ENCODE measurements around the gene CRAMP1. TPM values are rescaled to one million over a fixed set of nuclear protein-coding genes. Genes with fewer than 3 reads are reported as not detected.

The CRAMP1 gene
- total RNA-seq, 2 donors from 2014 or later: 29.2 to 40.0 TPM

GRCh38 chr16:1712791-1713261 lies 100.7 kb downstream of the CRAMP1 start:
- no peaks in the 10 kb centered on the region for H3K9me3 ChIP-seq (ENCODE audit: control insufficient read depth, low read length)
- Mint-ChIP-seq H3K4me1 (peaks cover 21% of the 10 kb centered on the region), H3K27me3 (ENCODE audit: insufficient read depth) (no peaks in the 10 kb centered on the region), H3K27ac (no peak overlapping the region), H3K36me3 (ENCODE audit: low read depth) (peaks cover 3% of the 10 kb centered on the region), H3K9me3 (no peaks in the 10 kb centered on the region), H3K4me3 (no peak overlapping the region)
- H3K9ac ChIP-seq (ENCODE audit: extremely low read depth, low read length, poor library complexity, severe bottlenecking): no peak overlapping the region
- DNase-seq: no peak
- WGBS, 2 experiments (ENCODE audit: insufficient coverage in 1 of 2, insufficient read length in 1 of 2): 94% methylated on average over 2 to 14 of the region's 14 CpGs
- no peaks in the 10 kb centered on the region for H3K4me1 ChIP-seq (ENCODE audit: control insufficient read depth, insufficient read depth, low read length)
- H3K27me3 ChIP-seq (ENCODE audit: control insufficient read depth, insufficient read depth, low read length, poor library complexity, severe bottlenecking): no peaks in the 10 kb centered on the region
- TF ChIP-seq, protein P1, sequence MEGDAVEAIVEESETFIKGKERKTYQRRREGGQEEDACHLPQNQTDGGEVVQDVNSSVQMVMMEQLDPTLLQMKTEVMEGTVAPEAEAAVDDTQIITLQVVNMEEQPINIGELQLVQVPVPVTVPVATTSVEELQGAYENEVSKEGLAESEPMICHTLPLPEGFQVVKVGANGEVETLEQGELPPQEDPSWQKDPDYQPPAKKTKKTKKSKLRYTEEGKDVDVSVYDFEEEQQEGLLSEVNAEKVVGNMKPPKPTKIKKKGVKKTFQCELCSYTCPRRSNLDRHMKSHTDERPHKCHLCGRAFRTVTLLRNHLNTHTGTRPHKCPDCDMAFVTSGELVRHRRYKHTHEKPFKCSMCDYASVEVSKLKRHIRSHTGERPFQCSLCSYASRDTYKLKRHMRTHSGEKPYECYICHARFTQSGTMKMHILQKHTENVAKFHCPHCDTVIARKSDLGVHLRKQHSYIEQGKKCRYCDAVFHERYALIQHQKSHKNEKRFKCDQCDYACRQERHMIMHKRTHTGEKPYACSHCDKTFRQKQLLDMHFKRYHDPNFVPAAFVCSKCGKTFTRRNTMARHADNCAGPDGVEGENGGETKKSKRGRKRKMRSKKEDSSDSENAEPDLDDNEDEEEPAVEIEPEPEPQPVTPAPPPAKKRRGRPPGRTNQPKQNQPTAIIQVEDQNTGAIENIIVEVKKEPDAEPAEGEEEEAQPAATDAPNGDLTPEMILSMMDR (conservative IDR thresholded peaks at IDR 0.05): no peak
- H3K36me3 ChIP-seq (ENCODE audit: control insufficient read depth, insufficient read depth, low read length): peaks cover 10% of the 10 kb centered on the region
- no peak overlapping the region for H3K27ac ChIP-seq (ENCODE audit: low read depth, low read length)
- H3K4me3 ChIP-seq (ENCODE audit: low read length): no peak overlapping the region

GRCh38 chr16:1713331-1713730 lies 101.2 kb downstream of the CRAMP1 start:
- no peak for DNase-seq
- peaks cover 19% of the 10 kb centered on the region for H3K4me1 Mint-ChIP-seq
- no peaks in the 10 kb centered on the region for H3K9me3 Mint-ChIP-seq
- WGBS, 2 experiments (ENCODE audit: insufficient coverage in 1 of 2, insufficient read length in 1 of 2): 91 to 100% methylated on average over 7 of the region's 7 CpGs
- no peak overlapping the region for H3K4me3 Mint-ChIP-seq
- TF ChIP-seq, protein P1 (conservative IDR thresholded peaks at IDR 0.05): no peak
- H3K9me3 ChIP-seq (ENCODE audit: control insufficient read depth, low read length): no peaks in the 10 kb centered on the region
- H3K9ac ChIP-seq (ENCODE audit: extremely low read depth, low read length, poor library complexity, severe bottlenecking): no peak overlapping the region
- no peak overlapping the region for H3K27ac ChIP-seq (ENCODE audit: low read depth, low read length)
- H3K4me3 ChIP-seq (ENCODE audit: low read length): no peak overlapping the region
- no peak overlapping the region for H3K27ac Mint-ChIP-seq
- no peaks in the 10 kb centered on the region for H3K27me3 ChIP-seq (ENCODE audit: control insufficient read depth, insufficient read depth, low read length, poor library complexity, severe bottlenecking)
- H3K36me3 ChIP-seq (ENCODE audit: control insufficient read depth, insufficient read depth, low read length): peaks cover 10% of the 10 kb centered on the region
- no peaks in the 10 kb centered on the region for H3K27me3 Mint-ChIP-seq (ENCODE audit: insufficient read depth)
- H3K4me1 ChIP-seq (ENCODE audit: control insufficient read depth, insufficient read depth, low read length): no peaks in the 10 kb centered on the region
- peaks cover 3% of the 10 kb centered on the region for H3K36me3 Mint-ChIP-seq (ENCODE audit: low read depth)

DNA sequence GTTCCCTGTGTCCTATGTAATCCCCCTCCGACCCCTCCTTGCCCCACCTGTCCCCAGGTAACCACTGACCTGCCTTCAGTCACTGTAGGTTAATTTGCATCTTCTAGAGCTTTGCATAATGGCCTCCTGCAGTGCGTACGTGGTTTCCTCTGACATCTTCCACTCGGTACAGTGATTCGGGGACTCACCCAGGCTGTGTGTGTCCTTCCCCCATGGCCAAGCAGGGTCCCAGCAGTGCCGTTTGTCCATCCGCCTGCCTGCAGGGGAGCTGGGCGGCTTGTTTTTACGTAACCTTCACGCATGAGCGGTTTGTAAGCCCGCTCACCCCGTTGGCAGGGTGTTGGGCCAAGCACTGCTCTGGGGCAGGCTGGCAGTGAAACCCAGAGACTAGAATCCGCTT lies 101.8 kb downstream of the CRAMP1 start:
- H3K4me3 ChIP-seq (ENCODE audit: low read length): no peak overlapping the region
- no peaks in the 10 kb centered on the region for H3K9me3 ChIP-seq (ENCODE audit: control insufficient read depth, low read length)
- H3K36me3 Mint-ChIP-seq (ENCODE audit: low read depth): peaks cover 3% of the 10 kb centered on the region
- H3K4me1 ChIP-seq (ENCODE audit: control insufficient read depth, insufficient read depth, low read length): no peaks in the 10 kb centered on the region
- peaks cover 19% of the 10 kb centered on the region for H3K4me1 Mint-ChIP-seq
- H3K36me3 ChIP-seq (ENCODE audit: control insufficient read depth, insufficient read depth, low read length): peaks cover 7% of the 10 kb centered on the region
- H3K9me3 Mint-ChIP-seq: no peaks in the 10 kb centered on the region
- H3K27me3 Mint-ChIP-seq (ENCODE audit: insufficient read depth): no peaks in the 10 kb centered on the region
- H3K4me3 Mint-ChIP-seq: peak overlapping the region; percentile 18
- H3K27me3 ChIP-seq (ENCODE audit: control insufficient read depth, insufficient read depth, low read length, poor library complexity, severe bottlenecking): no peaks in the 10 kb centered on the region
- no peak overlapping the region for H3K9ac ChIP-seq (ENCODE audit: extremely low read depth, low read length, poor library complexity, severe bottlenecking)
- peak; percentile 73 for DNase-seq
- peak overlapping the region; percentile 88 for H3K27ac Mint-ChIP-seq
- TF ChIP-seq, protein P1 (conservative IDR thresholded peaks at IDR 0.05): no peak
- 85 to 87% methylated on average over 14 of the region's 14 CpGs for whole genome bisulfite sequencing, 2 experiments (ENCODE audit: insufficient coverage in 1 of 2, insufficient read length in 1 of 2)
- no peak overlapping the region for H3K27ac ChIP-seq (ENCODE audit: low read depth, low read length)
